HepG2 (cell line): Measurements from ENCODE around the gene LRRC3B. TPM values are rescaled to one million over a fixed set of nuclear protein-coding genes. Genes with fewer than 3 reads are reported as not detected.

Experiments used
- ATAC-seq: fragments of 200-7000 bp; cut with Tn5 transposase; 3 replicates; pipeline ENCODE4 v1.9.1; 2020; ENCODE audit warnings: mild to moderate bottlenecking, moderate library complexity
- BruUV-seq: library from RNA; stranded (reverse); fragments of 400-500 nt; replicated peaks from 2 replicates; lab custom pipeline; 2021; lab: Mats Ljungman, UMichigan
- CTCF ChIA-PET: fragments of 300-600 bp; formaldehyde crosslinking; extraction: SDS; loops from one replicate; lab custom pipeline; 2021; ENCODE audit warnings: low total read pairs, inconsistent platforms, low intra/inter-chr PET ratio; lab: Yijun Ruan, JAX
- POLR2A ChIA-PET: fragments of 350-600 bp; sonication (Branson Sonifier 250); formaldehyde crosslinking; loops from one replicate; lab custom pipeline; 2020; ENCODE audit warnings: antibody characterized with exemption, inconsistent platforms; lab: Yijun Ruan, JAX
- DNase-seq: peaks from one replicate; pipeline ENCODE4 v3.0.0-alpha.2; 2015; ENCODE audit warnings: low spot score
- FAIRE-seq: peaks from 3 replicates; lab custom pipeline; 2011; peaks lifted over from hg19 to GRCh38; lab: Jason Lieb, UNC
- H2AFZ ChIP-seq: one replicate; pipeline ENCODE4 v1.6.1; 2011; ENCODE audit warnings: low read length, inconsistent platforms
- H3K27ac ChIP-seq: fragments of 300-600 bp; 3 replicates; pipeline ENCODE4 v1.8.0; 2011; ENCODE audit warnings: mixed run types, mild to moderate bottlenecking, mixed read lengths, low read length, inconsistent platforms; ENCODE audit not compliant: insufficient read depth; ENCODE audit errors: extremely low read length
- H3K27me3 ChIP-seq, 2 experiments: fragments of 200-600 bp in 1 of 2; 2 replicates in 1 of 2; 3 replicates in 1 of 2; pipeline versions ENCODE4 v1.6.0 to v1.8.0; 2011; ENCODE audit warnings: low read length in 2 of 2, mild to moderate bottlenecking in 2 of 2, moderate library complexity in 2 of 2, inconsistent platforms in 1 of 2; ENCODE audit not compliant: insufficient read depth in 2 of 2, control insufficient read depth in 1 of 2
- H3K36me3 ChIP-seq, 2 experiments: fragments of 200-600 bp in 1 of 2; replicated peaks in 1 of 2; 2 replicates in 1 of 2; 3 replicates in 1 of 2; pipeline versions ENCODE4 v1.5.1 to v1.8.0; 2011; ENCODE audit warnings: low read length in 2 of 2, inconsistent platforms in 1 of 2; ENCODE audit not compliant: insufficient read depth in 2 of 2, control insufficient read depth in 1 of 2
- H3K4me1 ChIP-seq: 2 replicates; pipeline ENCODE4 v1.5.1; 2012; ENCODE audit warnings: low read length, inconsistent platforms; ENCODE audit not compliant: insufficient read depth
- H3K4me2 ChIP-seq: 2 replicates; pipeline ENCODE4 v1.6.0; 2011; ENCODE audit warnings: low read depth, low read length, inconsistent platforms
- H3K4me3 ChIP-seq, 3 experiments: fragments of 200-600 bp in 1 of 3; sonication (generic), shearing (Covaris generic) in 1 of 3; replicated peaks in 1 of 3; 2 replicates each; pipeline ENCODE4 v1.5.1; 2011 to 2016; ENCODE audit warnings: low read length in 3 of 3, inconsistent platforms in 2 of 3, low read depth in 2 of 3, mild to moderate bottlenecking in 2 of 3, control low read depth in 1 of 3, mixed read lengths in 1 of 3; ENCODE audit not compliant: insufficient read depth in 1 of 3
- H3K79me2 ChIP-seq: one replicate; pipeline ENCODE4 v1.6.1; 2011; ENCODE audit warnings: low read length, inconsistent platforms; ENCODE audit not compliant: insufficient read depth
- H3K9ac ChIP-seq: 2 replicates; pipeline ENCODE4 v1.6.0; 2011; ENCODE audit warnings: mild to moderate bottlenecking, low read depth, low read length, inconsistent platforms; ENCODE audit not compliant: insufficient read depth
- H3K9me3 ChIP-seq: 2 replicates; pipeline ENCODE4 v1.5.1; 2012; ENCODE audit warnings: mild to moderate bottlenecking, low read length
- H4K20me1 ChIP-seq: 2 replicates; pipeline ENCODE4 v1.6.0; 2011; ENCODE audit warnings: inconsistent platforms, mild to moderate bottlenecking, low read length, moderate library complexity; ENCODE audit not compliant: insufficient read depth
- CBFB ChIP-seq: sonication (generic); formaldehyde crosslinking; IDR thresholded peaks from 2 replicates; pipeline ENCODE4 v1.4.0; 2020; ENCODE audit warnings: missing genetic modification reagents
- EP300 ChIP-seq, 3 experiments: sonication (generic) in 1 of 3; formaldehyde crosslinking in 1 of 3; IDR thresholded peaks; 2 replicates each; pipeline versions ENCODE4 v1.5.1 to v1.6.1; 2011 to 2020; ENCODE audit warnings: low read depth in 2 of 3, low read length in 2 of 3, borderline replicate concordance in 1 of 3, improper control_type of control experiment in 1 of 3, mild to moderate bottlenecking in 1 of 3, missing genetic modification reagents in 1 of 3, moderate library complexity in 1 of 3
- ISX ChIP-seq: sonication (generic); formaldehyde crosslinking; conservative IDR thresholded peaks from 2 replicates; pipeline ENCODE4 v1.5.0; 2020; ENCODE audit warnings: missing genetic modification reagents
- KAT8 ChIP-seq: IDR thresholded peaks from 2 replicates; pipeline ENCODE4 v1.6.1; 2016; ENCODE audit warnings: missing genetic modification reagents, missing compliant biosample characterization
- MEIS1 ChIP-seq: sonication (generic); formaldehyde crosslinking; IDR thresholded peaks from 2 replicates; pipeline ENCODE4 v1.9.0; 2021; ENCODE audit warnings: mild to moderate bottlenecking, missing genetic modification reagents, moderate library complexity, borderline replicate concordance
- NCOR1 ChIP-seq: fragments of 200-600 bp; sonication (generic); IDR thresholded peaks from 2 replicates; pipeline ENCODE4 v1.7.0; 2017; ENCODE audit warnings: antibody characterized with exemption, low read length, borderline replicate concordance
- PHF8 ChIP-seq: sonication (generic); formaldehyde crosslinking; IDR thresholded peaks from 2 replicates; pipeline ENCODE4 v1.5.0; 2020; ENCODE audit warnings: missing genetic modification reagents
- ZNF256 ChIP-seq: sonication (generic); formaldehyde crosslinking; conservative IDR thresholded peaks from 2 replicates; pipeline ENCODE4 v1.4.0; 2020; ENCODE audit warnings: missing genetic modification reagents
- ZNF331 ChIP-seq: sonication (generic); formaldehyde crosslinking; IDR thresholded peaks from 2 replicates; pipeline ENCODE4 v1.4.0; 2020; ENCODE audit warnings: missing genetic modification reagents
- WGBS: methylation state at CpG from one replicate; pipeline ENCODE4 v1.1.6; 2017; ENCODE audit warnings: low lambda C conversion rate; 5-methylcytosine and 5-hydroxymethylcytosine counted together
- in situ Hi-C: cut with HindIII; loops from 2 replicates; pipeline ENCODE4 v1.10.0; 2017; ENCODE audit warnings: low pct_unique_long_range_greater_than_20kb; ENCODE audit not compliant: extremely low pct_ligation_motif_present
- intact Hi-C: fragments of 100-400 bp; cut with micrococcal nuclease; formaldehyde crosslinking; loops from one replicate; pipeline ENCODE4 v1.10.0; 2022; ENCODE audit not compliant: unreplicated experiment
- polyA plus RNA-seq, 8 experiments: library from polyadenylated mRNA; depleted of rRNA in 3 of 8; stranded (reverse) in 7 of 8; unstranded in 1 of 8; fragments of >200 nt; fragmentation: Illumina TruSeq in 4 of 8; extraction: Trizol in 4 of 8; gene quantifications; 2 replicates each; pipeline versions ENCODE4 v1.2.1 to v1.2.3, GENCODE V29; 2011 to 2016; ENCODE audit warnings: low read depth in 4 of 8, missing spikeins in 1 of 8, mixed read lengths in 1 of 8; ENCODE audit not compliant: insufficient read depth in 1 of 8
- total RNA-seq, 5 experiments: library from RNA; depleted of rRNA; stranded (reverse); fragments of >200 nt; fragmentation: Illumina TruSeq; extraction: Trizol; gene quantifications; 2 replicates each; pipeline ENCODE4 v1.2.3, GENCODE V29; 2016; ENCODE audit warnings: low read depth in 1 of 5
- TF ChIP-seq, protein P1 (sequence below): sonication (generic); formaldehyde crosslinking; IDR thresholded peaks from 2 replicates; pipeline ENCODE4 v1.4.0; 2020; ENCODE audit warnings: mild to moderate bottlenecking, missing genetic modification reagents
- TF ChIP-seq, protein P2 (sequence below): sonication (generic); formaldehyde crosslinking; IDR thresholded peaks from 2 replicates; pipeline ENCODE4 v1.8.0; 2023; ENCODE audit warnings: mild to moderate bottlenecking, missing genetic modification reagents
- TF ChIP-seq, protein P3 (sequence below), 2 experiments: sonication (generic) in 1 of 2; formaldehyde crosslinking in 1 of 2; IDR thresholded peaks; 2 replicates each; pipeline versions ENCODE4 v1.6.1 to v1.9.0; 2014 to 2022; ENCODE audit warnings: antibody characterized with exemption in 1 of 2, borderline replicate concordance in 1 of 2, inconsistent platforms in 1 of 2, low read depth in 1 of 2, missing genetic modification reagents in 1 of 2

The LRRC3B gene
- total and polyA plus RNA-seq, 2 of the 13 experiments (the other 11 are each of a cell fraction or from before 2014, with no cell fraction given), result not detected

DNA sequence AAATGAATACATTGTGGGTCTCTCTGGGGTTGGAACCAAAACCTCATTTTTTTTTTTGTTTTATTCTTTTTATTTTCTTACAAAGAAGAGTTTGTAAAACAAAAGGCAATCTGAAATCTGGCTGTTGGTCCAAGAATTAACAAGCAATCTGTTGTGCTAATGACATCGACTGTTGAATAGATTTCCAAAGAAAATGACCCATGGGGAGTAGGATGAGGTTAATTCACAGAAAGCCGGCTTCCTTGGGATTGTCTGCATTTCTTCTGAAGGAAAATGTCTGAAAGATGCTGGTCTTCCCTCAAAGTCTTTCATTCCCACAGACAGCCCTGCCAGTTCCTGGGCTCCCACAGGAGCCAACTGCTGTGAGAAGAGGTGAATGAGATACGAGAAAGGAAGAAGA lies 92.9 kb downstream of the LRRC3B start (continued):
- TF ChIP-seq, protein P1, sequence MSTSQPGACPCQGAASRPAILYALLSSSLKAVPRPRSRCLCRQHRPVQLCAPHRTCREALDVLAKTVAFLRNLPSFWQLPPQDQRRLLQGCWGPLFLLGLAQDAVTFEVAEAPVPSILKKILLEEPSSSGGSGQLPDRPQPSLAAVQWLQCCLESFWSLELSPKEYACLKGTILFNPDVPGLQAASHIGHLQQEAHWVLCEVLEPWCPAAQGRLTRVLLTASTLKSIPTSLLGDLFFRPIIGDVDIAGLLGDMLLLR (CRISPR knock-in tag), result no peak
- no peak for TF ChIP-seq PHF8 (CRISPR knock-in tag)
- TF ChIP-seq EP300 (IDR thresholded peaks at IDR 0.05; ENCODE audit: low read depth in 2 of 2, low read length in 2 of 2), result no peak
- no peak for TF ChIP-seq EP300 (CRISPR knock-in tag; IDR thresholded peaks at IDR 0.05; ENCODE audit: borderline replicate concordance)

GRCh38 chr3:26718315-26718714 lies 95.7 kb downstream of the LRRC3B start:
- Histone ChIP-seq H2AFZ (no peak overlapping the region), H3K79me2 (no peaks in the 10 kb centered on the region), H3K27ac (no peak overlapping the region), H3K9me3 (0 out of 2 replicates have a peak, but pooled peaks cover 7% of the 10 kb centered on the region), H3K27me3 (no peaks in the 10 kb centered on the region), H3K4me3 (no peak overlapping the region), H3K36me3 (no peaks in the 10 kb centered on the region), H3K4me1 (no peaks in the 10 kb centered on the region), H4K20me1 (no peaks in the 10 kb centered on the region), H3K4me2 (no peak overlapping the region), H3K9ac (no peak overlapping the region)
- ChIA-PET CTCF (no interaction called here), POLR2A (no interaction called here)
- BruUV-seq, result no TSS peak
- DNase-seq (no peak), FAIRE-seq (no peak), ATAC-seq (no peak)
- in situ Hi-C loops, result no loop called here
- 0% methylated on average over 1 of the region's 1 CpG for WGBS
- intact Hi-C loops, result loop anchor here (10.0 kb wide), 1 partner anchor 1074 kb away; no protein-coding TSS in a partner anchor
- TF ChIP-seq, protein P2, sequence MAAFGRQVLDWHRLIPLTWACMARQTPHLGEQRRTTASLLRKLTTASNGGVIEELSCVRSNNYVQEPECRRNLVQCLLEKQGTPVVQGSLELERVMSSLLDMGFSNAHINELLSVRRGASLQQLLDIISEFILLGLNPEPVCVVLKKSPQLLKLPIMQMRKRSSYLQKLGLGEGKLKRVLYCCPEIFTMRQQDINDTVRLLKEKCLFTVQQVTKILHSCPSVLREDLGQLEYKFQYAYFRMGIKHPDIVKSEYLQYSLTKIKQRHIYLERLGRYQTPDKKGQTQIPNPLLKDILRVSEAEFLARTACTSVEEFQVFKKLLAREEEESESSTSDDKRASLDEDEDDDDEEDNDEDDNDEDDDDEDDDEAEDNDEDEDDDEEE, result no peak
- TF ChIP-seq NCOR1, result no peak
- TF ChIP-seq ZNF256 (CRISPR knock-in tag), result no peak
- TF ChIP-seq CBFB (CRISPR knock-in tag), result no peak
- no peak for TF ChIP-seq ISX (CRISPR knock-in tag)
- no peak for TF ChIP-seq KAT8 (CRISPR knock-in tag)
- TF ChIP-seq ZNF331 (CRISPR knock-in tag), result no peak
- no peak for TF ChIP-seq MEIS1 (CRISPR knock-in tag)
- TF ChIP-seq, protein P3, sequence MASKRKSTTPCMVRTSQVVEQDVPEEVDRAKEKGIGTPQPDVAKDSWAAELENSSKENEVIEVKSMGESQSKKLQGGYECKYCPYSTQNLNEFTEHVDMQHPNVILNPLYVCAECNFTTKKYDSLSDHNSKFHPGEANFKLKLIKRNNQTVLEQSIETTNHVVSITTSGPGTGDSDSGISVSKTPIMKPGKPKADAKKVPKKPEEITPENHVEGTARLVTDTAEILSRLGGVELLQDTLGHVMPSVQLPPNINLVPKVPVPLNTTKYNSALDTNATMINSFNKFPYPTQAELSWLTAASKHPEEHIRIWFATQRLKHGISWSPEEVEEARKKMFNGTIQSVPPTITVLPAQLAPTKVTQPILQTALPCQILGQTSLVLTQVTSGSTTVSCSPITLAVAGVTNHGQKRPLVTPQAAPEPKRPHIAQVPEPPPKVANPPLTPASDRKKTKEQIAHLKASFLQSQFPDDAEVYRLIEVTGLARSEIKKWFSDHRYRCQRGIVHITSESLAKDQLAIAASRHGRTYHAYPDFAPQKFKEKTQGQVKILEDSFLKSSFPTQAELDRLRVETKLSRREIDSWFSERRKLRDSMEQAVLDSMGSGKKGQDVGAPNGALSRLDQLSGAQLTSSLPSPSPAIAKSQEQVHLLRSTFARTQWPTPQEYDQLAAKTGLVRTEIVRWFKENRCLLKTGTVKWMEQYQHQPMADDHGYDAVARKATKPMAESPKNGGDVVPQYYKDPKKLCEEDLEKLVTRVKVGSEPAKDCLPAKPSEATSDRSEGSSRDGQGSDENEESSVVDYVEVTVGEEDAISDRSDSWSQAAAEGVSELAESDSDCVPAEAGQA (IDR thresholded peaks at IDR 0.05; ENCODE audit: low read depth), result no peak
- TF ChIP-seq, protein P3 (CRISPR knock-in tag; IDR thresholded peaks at IDR 0.05; ENCODE audit: borderline replicate concordance), result no peak
